Pancreas (tissue), 10 donors: ENCODE data around the gene LRRC23. TPM values are rescaled to one million over a fixed set of nuclear protein-coding genes. Genes with fewer than 3 reads are reported as not detected.
"Not testable (repeated sequence)": the region's sequence is repeated elsewhere in the genome, so short reads cannot be mapped to it uniquely, and the experiment has no call there.

Experiments used
- ATAC-seq, 4 donors: fragments of 200-7000 bp; cut with Tn5 transposase; one replicate each; pipeline versions ENCODE4 v1.8.0 to v1.9.1; 2020; ENCODE audit warnings: mild to moderate bottlenecking in 4 of 4, moderate library complexity in 4 of 4
- DNase-seq, 6 donors: peaks; one replicate each; pipeline ENCODE4 v3.0.0-alpha.2; 2020
- FAIRE-seq: peaks from 2 replicates; lab custom pipeline; 2012; peaks lifted over from hg19 to GRCh38; lab: Jason Lieb, UNC
- H3K27ac ChIP-seq, 4 donors: fragments of 200-600 bp; sonication (generic); 1 replicate in 3 of 4; 2 replicates in 1 of 4; pipeline versions ENCODE4 v1.5.0 to v1.8.0; 2020
- H3K27me3 ChIP-seq, 4 donors: fragments of 200-600 bp; one replicate each; pipeline ENCODE4 v1.8.0; 2021
- H3K36me3 ChIP-seq, 3 donors: fragments of 200-600 bp; sonication (generic) in 1 of 3; one replicate each; pipeline versions ENCODE4 v1.5.0 to v1.8.0; 2020 to 2021
- H3K4me1 ChIP-seq, 3 donors: fragments of 200-600 bp; one replicate each; pipeline ENCODE4 v1.8.0; 2021
- H3K4me3 ChIP-seq, 4 donors: fragments of 200-600 bp; sonication (generic) in 2 of 4; one replicate each; pipeline versions ENCODE4 v1.5.0 to v1.8.0; 2020 to 2021
- H3K9me3 ChIP-seq, 4 donors: fragments of 200-600 bp; one replicate each; pipeline ENCODE4 v1.8.0; 2021
- CTCF ChIP-seq, 4 donors: fragments of 200-600 bp; sonication (generic) in 3 of 4; IDR thresholded peaks; one replicate each; pipeline versions ENCODE4 v1.5.0 to v1.8.0; 2021; ENCODE audit warnings: antibody characterized with exemption in 4 of 4
- WGBS, 2 donors: extraction: QIAGEN DNeasy Blood & Tissue Kit; methylation state at CpG; one replicate each; pipeline ENCODE4 v1.1.7; 2013; 5-methylcytosine and 5-hydroxymethylcytosine counted together
- intact Hi-C, 3 donors: fragments of 100-400 bp; cut with DNase I; formaldehyde crosslinking; loops; one replicate each; pipeline versions ENCODE4 v1.11.1 to v1.14.2; 2022
- polyA plus RNA-seq, 2 donors: library from polyadenylated mRNA; stranded (reverse); fragments of 200-250 nt; gene quantifications; one replicate each; pipeline ENCODE4 v1.2.3, GENCODE V29; 2013
- total RNA-seq, 6 donors: library from RNA; stranded (reverse); fragmentation: NEBNext Ultra II Directional in 4 of 6; extraction: Animal tissue kit (Norgen Biotek cat#: 25700) in 4 of 6; gene quantifications; one replicate each; pipeline versions ENCODE4 v1.2.1 to v1.2.4, GENCODE V29; 2021 to 2023
- donor health status: healthy with polysubstance abuse.
- donor health status: DM: no; HTN: no; CAD: no; lungs with moderate emphysema.
- donor health status: DM: no; HTN: no; CAD: no.
- donor health status: control.
- donor health status: control.
- donor health status: Bipolar disorder and iron deficiency.
- donor health status: DM: yes; HTN: yes; CAD: no.
- donor health status: DM: no; HTN: no; CAD: no.
- donor health status: DM: no; HTN: no; CAD: no.
- donor health status: DM: yes; HTN: yes; CAD: no.

LRRC23 gene
- total and polyA plus RNA-seq, 8 donors: 1.7 to 13.0 (median 3.8) TPM

DNA sequence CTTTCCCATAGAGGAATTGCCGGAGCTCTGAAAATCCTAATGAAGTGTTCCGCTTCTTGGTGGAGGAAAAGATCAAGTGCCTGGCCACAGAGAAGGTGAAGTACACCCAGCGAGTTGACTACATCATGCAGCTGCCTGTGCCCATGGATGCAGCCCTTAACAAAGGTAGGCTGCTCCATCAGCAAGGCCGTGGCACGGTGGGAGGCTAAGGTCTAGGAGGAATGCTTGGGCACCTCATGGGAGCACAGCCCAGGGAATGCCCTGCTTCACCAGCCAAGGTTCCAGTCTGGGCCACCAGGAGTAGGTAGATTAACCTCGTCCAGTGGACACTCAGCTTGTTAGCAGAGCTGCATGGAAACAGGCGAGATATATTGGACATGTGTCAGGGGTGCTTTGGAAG is 43.7 kb upstream of the LRRC23 start:
- DNase-seq (peak in 1 of 6 donors; percentile 44), FAIRE-seq (no peak), ATAC-seq (no peak)
- Histone ChIP-seq H3K27ac (no peak overlapping the region), H3K27me3 (no peaks in the 10 kb centered on the region), H3K4me3 (no peak overlapping the region), H3K36me3 (peaks cover 3 to 30% (median 25%) of the 10 kb centered on the region in 3 donors), H3K4me1 (no peaks in the 10 kb centered on the region), H3K9me3 (no peaks in the 10 kb centered on the region)
- intact Hi-C loops: no loop called here
- WGBS, 2 donors: 94 to 98% methylated on average over 7 of the region's 7 CpGs
- no peak for TF ChIP-seq CTCF (IDR thresholded peaks at IDR 0.05)

GRCh38 chr12:6861391-6861790 is 43.2 kb upstream of the LRRC23 start:
- FAIRE-seq (no peak), ATAC-seq (no peak), DNase-seq (peak in 1 of 6 donors; percentile 64)
- H3K9me3 ChIP-seq: no peaks in the 10 kb centered on the region
- no peak for TF ChIP-seq CTCF (IDR thresholded peaks at IDR 0.05)
- no peak overlapping the region for H3K27ac ChIP-seq
- no peaks in the 10 kb centered on the region for H3K27me3 ChIP-seq
- H3K4me1 ChIP-seq: no peaks in the 10 kb centered on the region
- H3K4me3 ChIP-seq: no peak overlapping the region
- intact Hi-C loops: no loop called here
- peaks cover 3 to 30% (median 23%) of the 10 kb centered on the region in 3 donors for H3K36me3 ChIP-seq
- WGBS, 2 donors: 93% methylated on average over 9 of the region's 9 CpGs

GRCh38 chr12:6863033-6863432 is 41.6 kb upstream of the LRRC23 start:
- DNase-seq: peak in 1 of 6 donors; percentile 32
- H3K27ac ChIP-seq: no peak overlapping the region
- ATAC-seq: no peak
- TF ChIP-seq CTCF (IDR thresholded peaks at IDR 0.05): no peak
- peaks cover 0 to 19% (median 15%) of the 10 kb centered on the region in 3 donors for H3K36me3 ChIP-seq
- FAIRE-seq: no peak
- 88 to 89% methylated on average over 11 of the region's 11 CpGs for WGBS, 2 donors
- H3K4me1 ChIP-seq: peaks cover 0 to 4% (median 0%) of the 10 kb centered on the region in 3 donors
- H3K27me3 ChIP-seq: no peaks in the 10 kb centered on the region
- H3K9me3 ChIP-seq: no peaks in the 10 kb centered on the region
- H3K4me3 ChIP-seq: no peak overlapping the region
- intact Hi-C loops: no loop called here

DNA sequence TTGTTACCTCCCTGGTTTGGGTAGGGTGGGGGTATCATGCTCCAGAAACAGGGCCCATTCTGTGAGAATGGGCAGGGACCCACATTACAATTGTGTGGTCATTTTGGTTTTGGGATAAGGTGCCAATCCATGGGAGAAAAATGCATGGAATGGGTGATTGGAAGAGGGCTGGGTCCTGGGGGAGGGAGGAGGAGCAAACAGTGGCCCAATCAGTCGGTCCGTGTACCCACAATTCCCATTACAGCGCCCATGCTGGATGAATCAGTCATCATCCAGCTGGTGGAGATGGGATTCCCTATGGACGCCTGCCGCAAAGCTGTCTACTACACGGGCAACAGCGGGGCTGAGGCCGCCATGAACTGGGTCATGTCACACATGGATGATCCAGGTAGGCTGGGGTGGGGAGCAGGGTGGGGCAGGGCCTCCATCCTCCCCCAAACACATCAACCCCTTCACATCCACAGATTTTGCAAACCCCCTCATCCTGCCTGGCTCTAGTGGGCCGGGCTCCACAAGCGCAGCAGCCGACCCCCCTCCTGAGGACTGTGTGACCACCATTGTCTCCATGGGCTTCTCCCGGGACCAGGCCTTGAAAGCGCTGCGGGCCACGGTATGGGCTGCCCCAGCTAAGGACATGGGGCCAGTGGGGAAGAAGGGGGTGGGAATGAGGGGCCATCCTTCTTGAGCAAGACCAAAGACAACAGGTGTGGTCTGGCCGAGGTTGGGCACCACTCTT is 40.9 kb upstream of the LRRC23 start:
- FAIRE-seq (no peak), DNase-seq (peak in 1 of 6 donors; percentile 70), ATAC-seq (no peak)
- peaks cover 0 to 14% (median 8%) of the 10 kb centered on the region in 3 donors for H3K36me3 ChIP-seq
- H3K4me3 ChIP-seq: no peak overlapping the region
- 94 to 97% methylated on average over 16 of the region's 16 CpGs for WGBS, 2 donors
- intact Hi-C loops: no loop called here
- no peak overlapping the region for H3K27ac ChIP-seq
- no peak for TF ChIP-seq CTCF (IDR thresholded peaks at IDR 0.05)
- no peaks in the 10 kb centered on the region for H3K27me3 ChIP-seq
- H3K4me1 ChIP-seq: peaks cover 0 to 5% (median 5%) of the 10 kb centered on the region in 3 donors
- H3K9me3 ChIP-seq: no peaks in the 10 kb centered on the region

DNA sequence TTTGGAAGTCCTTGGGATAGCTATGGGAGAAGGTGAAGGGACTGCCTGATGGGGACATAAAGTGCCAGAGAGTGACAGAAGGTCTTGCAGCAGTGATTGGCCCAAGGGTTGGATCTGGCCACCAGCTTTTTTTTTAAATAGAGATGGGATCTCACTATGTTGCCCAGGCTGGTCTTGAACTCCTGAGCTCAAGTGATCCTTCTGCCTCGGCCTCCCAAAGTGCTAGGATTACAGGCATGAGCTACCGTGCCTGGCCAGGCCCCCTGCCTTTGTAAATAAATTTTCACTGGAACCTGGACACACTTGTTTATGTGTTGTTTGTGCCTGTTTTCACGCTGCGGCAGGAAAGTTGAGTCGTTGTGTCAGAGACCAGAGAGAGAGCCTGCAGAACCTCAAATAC is 39.3 kb upstream of the LRRC23 start:
- H3K27ac ChIP-seq, H3K27me3 ChIP-seq, intact Hi-C loops, FAIRE-seq, ATAC-seq, H3K4me3 ChIP-seq, H3K9me3 ChIP-seq: not testable (repeated sequence)
- WGBS, 2 donors: 93 to 94% methylated on average over 5 of the region's 5 CpGs
- Histone ChIP-seq H3K4me1 (peaks cover 0 to 15% (median 14%) of the 10 kb centered on the region in 3 donors), H3K36me3 (peaks cover 0 to 19% (median 0%) of the 10 kb centered on the region in 3 donors)
- DNase-seq: peak in 1 of 6 donors; percentile 17
